Lung (tissue), 12 donors: ENCODE data around the gene MSRB3. TPM values are rescaled to one million over a fixed set of nuclear protein-coding genes. Genes with fewer than 3 reads are reported as not detected.

ENCODE experiments used
- ATAC-seq: fragments of 200-7000 bp; cut with Tn5 transposase; one replicate; pipeline ENCODE4 v1.9.1; 2020; ENCODE audit warnings: moderate number of reproducible peaks; ENCODE audit not compliant: insufficient read depth, low FRiP score
- DNase-seq, 3 donors: peaks; one replicate each; pipeline ENCODE4 v3.0.0-alpha.2; 2013 to 2017
- H3K27ac ChIP-seq, 2 donors: one replicate each; pipeline ENCODE4 v1.5.1; 2013; ENCODE audit warnings: mild to moderate bottlenecking in 2 of 2, moderate library complexity in 2 of 2, control low read depth in 1 of 2, inconsistent platforms in 1 of 2, low read depth in 1 of 2, low read length in 1 of 2
- H3K27me3 ChIP-seq, 3 donors: one replicate each; pipeline ENCODE4 v1.5.1; 2013; ENCODE audit warnings: low read length in 2 of 3; ENCODE audit not compliant: control insufficient read depth in 3 of 3, insufficient read depth in 3 of 3
- H3K36me3 ChIP-seq, 4 donors: one replicate each; pipeline ENCODE4 v1.5.1; 2013; ENCODE audit warnings: low read length in 4 of 4, mild to moderate bottlenecking in 1 of 4, moderate library complexity in 1 of 4; ENCODE audit not compliant: control insufficient read depth in 4 of 4, insufficient read depth in 4 of 4
- H3K4me1 ChIP-seq, 5 donors: one replicate each; pipeline ENCODE4 v1.5.1; 2013; ENCODE audit warnings: low read length in 5 of 5, mild to moderate bottlenecking in 2 of 5, moderate library complexity in 1 of 5; ENCODE audit not compliant: control insufficient read depth in 5 of 5, insufficient read depth in 5 of 5
- H3K4me3 ChIP-seq: one replicate; pipeline ENCODE4 v1.5.1; 2013; ENCODE audit warnings: mild to moderate bottlenecking, control low read depth, moderate library complexity
- H3K9ac ChIP-seq, 2 donors: one replicate each; pipeline ENCODE4 v1.5.1; 2013; ENCODE audit warnings: low read length in 2 of 2, control low read depth in 1 of 2; ENCODE audit not compliant: insufficient read depth in 1 of 2
- H3K9me3 ChIP-seq, 4 donors: one replicate each; pipeline ENCODE4 v1.5.1; 2013; ENCODE audit warnings: low read length in 3 of 4, mild to moderate bottlenecking in 1 of 4, moderate library complexity in 1 of 4; ENCODE audit not compliant: control insufficient read depth in 4 of 4, insufficient read depth in 3 of 4
- WGBS, 2 donors: extraction: QIAGEN DNeasy Blood & Tissue Kit; methylation state at CpG; one replicate each; pipeline ENCODE4 v1.1.7; 2013; 5-methylcytosine and 5-hydroxymethylcytosine counted together
- polyA plus RNA-seq, 2 donors: library from polyadenylated mRNA; stranded (reverse); fragments of 200-250 nt; gene quantifications; one replicate each; pipeline ENCODE4 v1.2.1, GENCODE V29; 2013
- total RNA-seq, 2 donors: library from RNA; depleted of rRNA in 1 of 2; stranded (reverse); fragments of >200 nt in 1 of 2; gene quantifications; one replicate each; pipeline ENCODE4 v1.2.1, GENCODE V29; 2014 to 2021
- TF ChIP-seq, protein P1 (sequence below): IDR thresholded peaks from 2 replicates; pipeline ENCODE4 v1.5.1; 2012; ENCODE audit warnings: mild to moderate bottlenecking; ENCODE audit errors: control extremely low read depth, extremely low read depth
- donor health status: control.
- donor health status: control.
- donor health status: Bipolar disorder and iron deficiency.
- donor health status: healthy.
- donor health status: DM: yes; HTN: yes; CAD: no.

The MSRB3 gene
- total and polyA plus RNA-seq, 4 donors, result 11.5 to 41.5 (median 28.3) TPM

DNA sequence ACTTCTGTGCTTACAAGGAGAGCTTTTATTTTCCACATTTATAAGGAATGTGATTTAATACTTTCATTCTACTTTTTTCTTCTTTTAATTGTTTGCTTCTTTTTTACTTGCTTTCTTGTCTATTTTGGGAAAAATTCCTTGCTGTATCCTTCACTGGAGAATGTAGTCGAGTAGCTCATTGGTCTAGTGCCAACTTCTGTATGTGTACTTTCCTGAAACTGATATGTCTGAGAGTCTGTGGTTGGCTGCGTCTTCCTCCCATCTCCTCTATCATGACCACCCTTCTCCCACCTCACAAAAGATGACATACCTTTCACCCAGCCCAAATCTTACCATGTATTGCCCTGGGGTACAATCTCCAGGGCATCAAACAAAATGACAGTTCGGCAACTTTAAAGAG, 51.8 kb downstream of the MSRB3 start:
- H3K27me3 ChIP-seq, result no peaks in the 10 kb centered on the region
- H3K4me1 ChIP-seq, result peaks cover 0 to 46% (median 16%) of the 10 kb centered on the region in 5 donors
- no peaks in the 10 kb centered on the region for H3K9me3 ChIP-seq
- H3K9ac ChIP-seq, result no peak overlapping the region
- DNase-seq (peak in 2 of 3 donors; percentile 49), ATAC-seq (no peak)
- TF ChIP-seq, protein P1, sequence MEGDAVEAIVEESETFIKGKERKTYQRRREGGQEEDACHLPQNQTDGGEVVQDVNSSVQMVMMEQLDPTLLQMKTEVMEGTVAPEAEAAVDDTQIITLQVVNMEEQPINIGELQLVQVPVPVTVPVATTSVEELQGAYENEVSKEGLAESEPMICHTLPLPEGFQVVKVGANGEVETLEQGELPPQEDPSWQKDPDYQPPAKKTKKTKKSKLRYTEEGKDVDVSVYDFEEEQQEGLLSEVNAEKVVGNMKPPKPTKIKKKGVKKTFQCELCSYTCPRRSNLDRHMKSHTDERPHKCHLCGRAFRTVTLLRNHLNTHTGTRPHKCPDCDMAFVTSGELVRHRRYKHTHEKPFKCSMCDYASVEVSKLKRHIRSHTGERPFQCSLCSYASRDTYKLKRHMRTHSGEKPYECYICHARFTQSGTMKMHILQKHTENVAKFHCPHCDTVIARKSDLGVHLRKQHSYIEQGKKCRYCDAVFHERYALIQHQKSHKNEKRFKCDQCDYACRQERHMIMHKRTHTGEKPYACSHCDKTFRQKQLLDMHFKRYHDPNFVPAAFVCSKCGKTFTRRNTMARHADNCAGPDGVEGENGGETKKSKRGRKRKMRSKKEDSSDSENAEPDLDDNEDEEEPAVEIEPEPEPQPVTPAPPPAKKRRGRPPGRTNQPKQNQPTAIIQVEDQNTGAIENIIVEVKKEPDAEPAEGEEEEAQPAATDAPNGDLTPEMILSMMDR, result no peak
- H3K36me3 ChIP-seq, result peaks cover 0 to 4% (median 1%) of the 10 kb centered on the region in 4 donors
- 60% methylated on average over 3 of the region's 3 CpGs for WGBS, 2 donors
- H3K27ac ChIP-seq, result no peak overlapping the region
- H3K4me3 ChIP-seq, result no peak overlapping the region

DNA sequence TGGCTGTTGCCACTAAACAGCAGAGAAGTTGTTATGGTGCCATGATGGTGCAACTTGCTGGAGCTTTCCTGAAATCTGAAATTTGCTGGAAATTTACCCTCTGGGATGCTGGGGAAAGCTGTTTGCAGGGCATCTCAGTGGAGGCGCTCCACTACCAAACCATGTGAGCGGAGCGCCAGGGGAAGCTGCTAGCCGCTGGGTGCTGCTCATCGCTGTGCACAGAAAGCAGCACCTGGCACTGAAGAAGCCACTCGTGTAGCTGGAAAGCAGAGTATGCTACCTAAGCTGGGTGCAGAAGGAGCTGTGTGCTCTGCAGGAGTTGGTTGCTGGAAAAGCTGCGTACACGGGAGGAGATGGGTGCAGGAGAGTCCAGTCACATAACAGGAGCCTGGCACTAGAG, 53.0 kb downstream of the MSRB3 start:
- no peak for DNase-seq
- H3K36me3 ChIP-seq, result peaks cover 0 to 4% (median 1%) of the 10 kb centered on the region in 4 donors
- no peak overlapping the region for H3K4me3 ChIP-seq
- WGBS, 2 donors, result 91 to 94% methylated on average over 8 of the region's 8 CpGs
- H3K27ac ChIP-seq, result no peak overlapping the region
- ATAC-seq, result no peak
- no peak overlapping the region for H3K9ac ChIP-seq
- no peaks in the 10 kb centered on the region for H3K9me3 ChIP-seq
- TF ChIP-seq, protein P1, result no peak
- H3K27me3 ChIP-seq, result no peaks in the 10 kb centered on the region
- H3K4me1 ChIP-seq, result peaks cover 0 to 56% (median 14%) of the 10 kb centered on the region in 5 donors

GRCh38 chr12:65333649-65334048, 55.2 kb downstream of the MSRB3 start:
- peaks cover 0 to 4% (median 1%) of the 10 kb centered on the region in 4 donors for H3K36me3 ChIP-seq
- WGBS, 2 donors, result 96 to 97% methylated on average over 5 of the region's 5 CpGs
- no peak for ATAC-seq
- DNase-seq, result no peak
- H3K27ac ChIP-seq, result peak overlapping the region in 1 of 2 donors; percentile 2
- H3K4me1 ChIP-seq, result peaks cover 0 to 37% (median 7%) of the 10 kb centered on the region in 5 donors
- no peak overlapping the region for H3K4me3 ChIP-seq
- H3K9me3 ChIP-seq, result no peaks in the 10 kb centered on the region
- no peaks in the 10 kb centered on the region for H3K27me3 ChIP-seq
- H3K9ac ChIP-seq, result no peak overlapping the region
- TF ChIP-seq, protein P1, result no peak

- DNase-seq (peak in 2 of 3 donors; percentile 39 to 47), ATAC-seq (no peak)
- H3K4me1 ChIP-seq, result peaks cover 0 to 32% (median 7%) of the 10 kb centered on the region in 5 donors
- no peaks in the 10 kb centered on the region for H3K9me3 ChIP-seq
- H3K36me3 ChIP-seq, result peaks cover 0 to 4% (median 1%) of the 10 kb centered on the region in 4 donors
- no peaks in the 10 kb centered on the region for H3K27me3 ChIP-seq
- no peak overlapping the region for H3K4me3 ChIP-seq
- TF ChIP-seq, protein P1, result no peak
- H3K27ac ChIP-seq, result no peak overlapping the region
- H3K9ac ChIP-seq, result no peak overlapping the region
Measured at GRCh38 chr12:65334521-65334920, 56.0 kb downstream of the MSRB3 start.
